ENCODE data around the gene PKIG.

DNA sequence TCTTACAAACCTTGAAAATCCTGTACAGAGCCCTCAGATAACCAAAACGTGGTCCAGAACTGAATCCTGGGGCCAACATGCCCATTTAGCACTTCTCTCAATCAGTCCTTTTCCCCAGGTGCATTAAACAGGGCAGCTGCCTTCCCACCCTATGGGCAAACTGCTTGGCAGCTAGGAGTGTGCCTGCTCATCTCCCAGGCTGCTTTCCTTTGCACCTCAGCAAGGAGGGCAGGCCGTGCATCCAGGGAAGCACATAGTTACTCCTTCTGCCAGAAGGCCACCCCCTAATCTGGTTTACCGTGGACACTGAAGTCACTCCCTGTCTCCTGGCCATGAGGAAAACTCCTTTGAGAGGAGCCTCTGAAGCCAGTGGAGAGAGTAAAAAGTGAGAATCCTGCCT is 10.0 kb downstream of the PKIG start:
- no peak for TF ChIP-seq POLR2A (IDR thresholded peaks at IDR 0.05)
- TF ChIP-seq CTCF (IDR thresholded peaks at IDR 0.05) = no peak
- no peak for TF ChIP-seq EP300 (IDR thresholded peaks at IDR 0.05)

All from ovary (tissue), 3 donors.